Raji (cell line): ENCODE measurements around the gene LYRM9.

ENCODE experiments used
- POLR2A ChIP-seq: IDR thresholded peaks from 2 replicates; pipeline ENCODE4 v1.6.1; 2011; ENCODE audit warnings: low read depth, low read length, control low read depth; ENCODE audit not compliant: insufficient read depth

The LYRM9 gene

GRCh38 chr17:27892866-27893769 is at the start of gene LYRM9:
Gene LYRM9, minus strand, starts transcription at chr17:27893365. Its CDS starts 10,671 bp downstream, at chr17:27882694.
- TF ChIP-seq POLR2A: 0 out of 2 replicates have a peak, but pooled peaks have one; percentile 37

- no peak for TF ChIP-seq POLR2A
Observed at GRCh38 chr17:27940503-27941428, 47.6 kb upstream of the LYRM9 start.

GRCh38 chr17:27939474-27940465 is 46.6 kb upstream of the LYRM9 start:
- no peak for TF ChIP-seq POLR2A

GRCh38 chr17:27938864-27939263 is 45.7 kb upstream of the LYRM9 start:
- no peak for TF ChIP-seq POLR2A

- TF ChIP-seq POLR2A: no peak
Observed at GRCh38 chr17:27938241-27938640, 45.1 kb upstream of the LYRM9 start.

- no peak for TF ChIP-seq POLR2A
Observed at GRCh38 chr17:27937025-27937546, 43.9 kb upstream of the LYRM9 start.

- no peak for TF ChIP-seq POLR2A
Observed at GRCh38 chr17:27930000-27930399, 36.8 kb upstream of the LYRM9 start.

- no peak for TF ChIP-seq POLR2A
Observed at GRCh38 chr17:27928587-27928986, 35.4 kb upstream of the LYRM9 start.

GRCh38 chr17:27927781-27928180 is 34.6 kb upstream of the LYRM9 start:
- TF ChIP-seq POLR2A: no peak

- no peak for TF ChIP-seq POLR2A
Observed at GRCh38 chr17:27921599-27921998, 28.4 kb upstream of the LYRM9 start.

- no peak for TF ChIP-seq POLR2A
Observed at GRCh38 chr17:27921077-27921476, 27.9 kb upstream of the LYRM9 start.

GRCh38 chr17:27920569-27920968 is 27.4 kb upstream of the LYRM9 start:
- no peak for TF ChIP-seq POLR2A

GRCh38 chr17:27919079-27919478 is 25.9 kb upstream of the LYRM9 start:
- TF ChIP-seq POLR2A: no peak

GRCh38 chr17:27918498-27918897 is 25.3 kb upstream of the LYRM9 start:
- TF ChIP-seq POLR2A: no peak
